Neural cell (in vitro differentiated cells): Measurements from ENCODE around the gene ACKR1. TPM values are rescaled to one million over a fixed set of nuclear protein-coding genes. Genes with fewer than 3 reads are reported as not detected.

Source experiments
- H2AFZ ChIP-seq: fragments of 200-600, 300-800 bp; sonication (generic), shearing (Covaris generic); 2 replicates; pipeline ENCODE4 v1.6.0; 2014; ENCODE audit warnings: low read depth, mild to moderate bottlenecking, antibody characterized with exemption, low read length, moderate library complexity
- H3F3A ChIP-seq: fragments of 200-600 bp; shearing (Covaris generic); 2 replicates; pipeline ENCODE4 v1.6.1; 2016; ENCODE audit warnings: mild to moderate bottlenecking, moderate library complexity, mixed read lengths, antibody characterized with exemption, low read length; ENCODE audit not compliant: insufficient read depth, poor library complexity, severe bottlenecking
- H3K27ac ChIP-seq: fragments of 200-600, 300-800 bp; sonication (generic), shearing (Covaris generic); 2 replicates; pipeline ENCODE4 v1.5.1; 2014; ENCODE audit warnings: mild to moderate bottlenecking, low read length, moderate library complexity
- H3K27me3 ChIP-seq: fragments of 300-800, 200-600 bp; sonication (generic), shearing (Covaris generic); 2 replicates; pipeline ENCODE4 v1.6.0; 2014; ENCODE audit warnings: mild to moderate bottlenecking, low read depth, low read length, moderate library complexity; ENCODE audit not compliant: insufficient read depth
- H3K36me3 ChIP-seq: fragments of 300-800, 200-600 bp; sonication (generic), shearing (Covaris generic); 2 replicates; pipeline ENCODE4 v1.5.1; 2014; ENCODE audit warnings: mild to moderate bottlenecking, antibody characterized with exemption, low read length, moderate library complexity; ENCODE audit not compliant: insufficient read depth
- H3K4me2 ChIP-seq: fragments of 300-800, 200-600 bp; sonication (generic), shearing (Covaris generic); 2 replicates; pipeline ENCODE4 v1.6.0; 2014; ENCODE audit warnings: mild to moderate bottlenecking, low read length
- H3K4me3 ChIP-seq: fragments of 300-800, 200-600 bp; sonication (generic), shearing (Covaris generic); 2 replicates; pipeline ENCODE4 v1.5.1; 2014; ENCODE audit warnings: mild to moderate bottlenecking, low read length, moderate library complexity
- H3K79me2 ChIP-seq: fragments of 200-600 bp; shearing (Covaris generic); replicated peaks from 2 replicates; pipeline ENCODE4 v1.6.0; 2014; ENCODE audit warnings: mild to moderate bottlenecking, low read length, moderate library complexity; ENCODE audit not compliant: insufficient read depth
- H3K9ac ChIP-seq: fragments of 300-800, 200-600 bp; sonication (generic), shearing (Covaris generic); 2 replicates; pipeline ENCODE4 v1.6.1; 2016; ENCODE audit warnings: mild to moderate bottlenecking, low read length, mixed read lengths
- H3K9me2 ChIP-seq: fragments of 200-600 bp; shearing (Covaris generic); 2 replicates; pipeline ENCODE4 v1.6.1; 2016; ENCODE audit warnings: mild to moderate bottlenecking, low read length, mixed read lengths; ENCODE audit not compliant: insufficient read depth
- H3K9me3 ChIP-seq: fragments of 200-600, 300-800 bp; sonication (generic), shearing (Covaris generic); 2 replicates; pipeline ENCODE4 v1.6.1; 2016; ENCODE audit warnings: mild to moderate bottlenecking, mixed run types, low read length, moderate library complexity, mixed read lengths
- H4K20me1 ChIP-seq: fragments of 200-600 bp; shearing (Covaris generic); 2 replicates; pipeline ENCODE4 v1.6.1; 2016; ENCODE audit warnings: mild to moderate bottlenecking, mixed run types; ENCODE audit not compliant: insufficient read depth
- EP300 ChIP-seq: fragments of 450-650 bp; conservative IDR thresholded peaks from 2 replicates; pipeline ENCODE4 v1.6.1; 2014; ENCODE audit warnings: antibody characterized with exemption, mild to moderate bottlenecking, moderate library complexity; ENCODE audit not compliant: poor library complexity, severe bottlenecking
- EZH2 ChIP-seq: fragments of 200-600, 300-800 bp; shearing (Covaris generic), sonication (generic); IDR thresholded peaks from 2 replicates; pipeline ENCODE4 v1.6.1; 2014; ENCODE audit warnings: antibody characterized with exemption, low read length, borderline replicate concordance, mild to moderate bottlenecking; ENCODE audit not compliant: insufficient read depth, poor library complexity, severe bottlenecking
- MXI1 ChIP-seq: fragments of 450-650 bp; conservative IDR thresholded peaks from 2 replicates; pipeline ENCODE4 v1.6.1; 2014; ENCODE audit warnings: antibody characterized with exemption, mild to moderate bottlenecking; ENCODE audit not compliant: poor library complexity, severe bottlenecking
- POLR2AphosphoS5 ChIP-seq: IDR thresholded peaks from 2 replicates; pipeline ENCODE4 v1.6.1; 2012
- RAD21 ChIP-seq: fragments of 450-650 bp; conservative IDR thresholded peaks from 2 replicates; pipeline ENCODE4 v1.6.1; 2014; ENCODE audit warnings: antibody characterized with exemption, mild to moderate bottlenecking, moderate library complexity
- SMC3 ChIP-seq: fragments of 450-650 bp; conservative IDR thresholded peaks from 2 replicates; pipeline ENCODE4 v1.6.1; 2014; ENCODE audit warnings: antibody characterized with exemption, mild to moderate bottlenecking, moderate library complexity; ENCODE audit not compliant: poor library complexity
- TAF1 ChIP-seq: IDR thresholded peaks from 2 replicates; pipeline ENCODE4 v1.6.1; 2012; ENCODE audit warnings: low read depth
- polyA plus RNA-seq: library from polyadenylated mRNA; depleted of rRNA; stranded (reverse); fragments of >200 nt; gene quantifications from 2 replicates; pipeline ENCODE4 v1.2.3, GENCODE V29; 2014
- TF ChIP-seq, protein P1 (sequence below): fragments of 450-650 bp; IDR thresholded peaks from 2 replicates; pipeline ENCODE4 v1.5.1; 2014; ENCODE audit warnings: antibody characterized with exemption, mild to moderate bottlenecking, moderate library complexity; ENCODE audit not compliant: poor library complexity, severe bottlenecking
- TF ChIP-seq, protein P2 (sequence below): IDR thresholded peaks from 2 replicates; pipeline ENCODE4 v1.6.1; 2012; ENCODE audit warnings: borderline replicate concordance

Gene ACKR1
- polyA plus RNA-seq, 1 donor from 2014 or later = 3.3 TPM

DNA sequence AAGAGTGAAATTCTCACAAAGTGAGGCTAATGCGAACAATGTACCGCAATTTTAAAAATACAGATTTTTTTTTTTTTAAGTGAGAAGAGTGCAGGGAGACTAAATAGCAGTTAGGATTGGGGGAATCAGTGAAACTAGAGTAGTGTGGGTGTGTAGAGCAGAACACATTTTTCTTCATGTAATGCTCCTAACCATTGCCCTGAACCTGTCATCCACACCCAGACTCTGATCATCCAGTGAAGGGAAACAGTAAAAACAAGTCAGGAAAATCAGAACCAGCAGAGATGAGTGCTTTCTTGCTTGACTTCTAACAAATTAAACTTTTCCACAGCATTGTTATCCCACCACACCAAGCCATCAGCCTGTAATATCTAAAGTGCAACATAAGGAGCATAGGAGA, 24.2 kb upstream of the ACKR1 start:
- H3K27me3 ChIP-seq = no peaks in the 10 kb centered on the region
- no peak overlapping the region for H2AFZ ChIP-seq
- H3K4me3 ChIP-seq = no peak overlapping the region
- H3K27ac ChIP-seq = no peak overlapping the region
- no peaks in the 10 kb centered on the region for H4K20me1 ChIP-seq
- peaks cover 16% of the 10 kb centered on the region for H3K36me3 ChIP-seq
- no peak overlapping the region for H3K9ac ChIP-seq
- no peaks in the 10 kb centered on the region for H3K9me2 ChIP-seq
- no peaks in the 10 kb centered on the region for H3F3A ChIP-seq
- H3K9me3 ChIP-seq = no peaks in the 10 kb centered on the region
- no peak for TF ChIP-seq EP300
- TF ChIP-seq SMC3 = no peak
- no peak for TF ChIP-seq MXI1
- TF ChIP-seq EZH2 = no peak
- TF ChIP-seq, protein P1, sequence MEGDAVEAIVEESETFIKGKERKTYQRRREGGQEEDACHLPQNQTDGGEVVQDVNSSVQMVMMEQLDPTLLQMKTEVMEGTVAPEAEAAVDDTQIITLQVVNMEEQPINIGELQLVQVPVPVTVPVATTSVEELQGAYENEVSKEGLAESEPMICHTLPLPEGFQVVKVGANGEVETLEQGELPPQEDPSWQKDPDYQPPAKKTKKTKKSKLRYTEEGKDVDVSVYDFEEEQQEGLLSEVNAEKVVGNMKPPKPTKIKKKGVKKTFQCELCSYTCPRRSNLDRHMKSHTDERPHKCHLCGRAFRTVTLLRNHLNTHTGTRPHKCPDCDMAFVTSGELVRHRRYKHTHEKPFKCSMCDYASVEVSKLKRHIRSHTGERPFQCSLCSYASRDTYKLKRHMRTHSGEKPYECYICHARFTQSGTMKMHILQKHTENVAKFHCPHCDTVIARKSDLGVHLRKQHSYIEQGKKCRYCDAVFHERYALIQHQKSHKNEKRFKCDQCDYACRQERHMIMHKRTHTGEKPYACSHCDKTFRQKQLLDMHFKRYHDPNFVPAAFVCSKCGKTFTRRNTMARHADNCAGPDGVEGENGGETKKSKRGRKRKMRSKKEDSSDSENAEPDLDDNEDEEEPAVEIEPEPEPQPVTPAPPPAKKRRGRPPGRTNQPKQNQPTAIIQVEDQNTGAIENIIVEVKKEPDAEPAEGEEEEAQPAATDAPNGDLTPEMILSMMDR = no peak
- TF ChIP-seq TAF1 = no peak
- TF ChIP-seq RAD21 = no peak
- TF ChIP-seq, protein P2, sequence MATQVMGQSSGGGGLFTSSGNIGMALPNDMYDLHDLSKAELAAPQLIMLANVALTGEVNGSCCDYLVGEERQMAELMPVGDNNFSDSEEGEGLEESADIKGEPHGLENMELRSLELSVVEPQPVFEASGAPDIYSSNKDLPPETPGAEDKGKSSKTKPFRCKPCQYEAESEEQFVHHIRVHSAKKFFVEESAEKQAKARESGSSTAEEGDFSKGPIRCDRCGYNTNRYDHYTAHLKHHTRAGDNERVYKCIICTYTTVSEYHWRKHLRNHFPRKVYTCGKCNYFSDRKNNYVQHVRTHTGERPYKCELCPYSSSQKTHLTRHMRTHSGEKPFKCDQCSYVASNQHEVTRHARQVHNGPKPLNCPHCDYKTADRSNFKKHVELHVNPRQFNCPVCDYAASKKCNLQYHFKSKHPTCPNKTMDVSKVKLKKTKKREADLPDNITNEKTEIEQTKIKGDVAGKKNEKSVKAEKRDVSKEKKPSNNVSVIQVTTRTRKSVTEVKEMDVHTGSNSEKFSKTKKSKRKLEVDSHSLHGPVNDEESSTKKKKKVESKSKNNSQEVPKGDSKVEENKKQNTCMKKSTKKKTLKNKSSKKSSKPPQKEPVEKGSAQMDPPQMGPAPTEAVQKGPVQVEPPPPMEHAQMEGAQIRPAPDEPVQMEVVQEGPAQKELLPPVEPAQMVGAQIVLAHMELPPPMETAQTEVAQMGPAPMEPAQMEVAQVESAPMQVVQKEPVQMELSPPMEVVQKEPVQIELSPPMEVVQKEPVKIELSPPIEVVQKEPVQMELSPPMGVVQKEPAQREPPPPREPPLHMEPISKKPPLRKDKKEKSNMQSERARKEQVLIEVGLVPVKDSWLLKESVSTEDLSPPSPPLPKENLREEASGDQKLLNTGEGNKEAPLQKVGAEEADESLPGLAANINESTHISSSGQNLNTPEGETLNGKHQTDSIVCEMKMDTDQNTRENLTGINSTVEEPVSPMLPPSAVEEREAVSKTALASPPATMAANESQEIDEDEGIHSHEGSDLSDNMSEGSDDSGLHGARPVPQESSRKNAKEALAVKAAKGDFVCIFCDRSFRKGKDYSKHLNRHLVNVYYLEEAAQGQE = no peak
- TF ChIP-seq POLR2AphosphoS5 = no peak
- H3K79me2 ChIP-seq = peaks cover 10% of the 10 kb centered on the region
- no peak overlapping the region for H3K4me2 ChIP-seq

DNA sequence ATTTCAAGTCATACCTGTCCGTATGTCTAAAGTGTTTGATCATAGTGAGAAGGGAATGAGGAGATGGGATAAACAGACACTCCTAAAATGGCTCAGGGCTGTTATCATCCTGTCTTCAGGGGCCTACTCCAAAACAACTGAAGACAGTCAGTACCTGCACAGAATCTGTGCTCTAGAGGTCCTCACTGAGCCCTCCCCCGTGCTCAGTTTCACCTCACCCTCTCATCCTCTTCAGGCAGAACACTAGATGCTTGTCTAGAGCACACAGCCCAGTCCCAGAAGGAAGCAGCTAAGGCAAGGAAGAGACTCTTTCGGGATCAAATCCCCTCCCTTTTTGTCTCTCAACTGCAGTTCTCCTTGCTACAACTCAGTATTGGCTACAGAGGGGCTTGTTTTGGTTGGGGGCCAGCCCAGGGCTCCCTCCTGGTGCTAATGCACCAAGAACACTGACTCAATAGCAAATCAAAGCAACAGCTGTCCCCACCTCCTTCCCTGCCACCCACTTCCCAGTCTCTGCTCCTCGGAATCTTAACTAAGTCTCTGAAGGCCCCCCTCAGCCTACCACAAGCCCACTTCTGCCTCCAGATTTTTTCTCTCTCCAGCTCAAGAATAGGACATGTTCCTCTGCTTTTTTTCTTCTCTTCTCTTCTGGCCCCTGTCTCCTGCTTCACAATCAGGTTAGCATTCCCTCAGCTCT, 23.2 kb upstream of the ACKR1 start:
- Histone ChIP-seq H3K4me3 (no peak overlapping the region), H3K27ac (no peak overlapping the region), H2AFZ (no peak overlapping the region), H3K9me2 (no peaks in the 10 kb centered on the region), H3K36me3 (peaks cover 16% of the 10 kb centered on the region), H3K79me2 (peaks cover 10% of the 10 kb centered on the region), H3F3A (no peaks in the 10 kb centered on the region), H3K27me3 (no peaks in the 10 kb centered on the region), H3K9me3 (no peaks in the 10 kb centered on the region), H4K20me1 (no peaks in the 10 kb centered on the region), H3K4me2 (no peak overlapping the region), H3K9ac (no peak overlapping the region)
- TF ChIP-seq TAF1 (no peak), EZH2 (no peak), EP300 (no peak), MXI1 (no peak), RAD21 (no peak), SMC3 (no peak), POLR2AphosphoS5 (no peak)
- TF ChIP-seq, protein P1 = no peak
- TF ChIP-seq, protein P2 = no peak
